Inferior parietal cortex (tissue), 1 donor: ENCODE measurements around the gene MPIG6B.

Experiments
- DNase-seq: peaks from one replicate; pipeline ENCODE4 v3.0.0-alpha.2; 2016; ENCODE audit errors: extremely low spot score

MPIG6B gene

GRCh38 chr6:31721351-31722020 lies 1.7 kb upstream of the MPIG6B start, which contains the start of gene LY6G6C:
Gene LY6G6C, minus strand, starts transcription at chr6:31721746. Its CDS starts 67 bp downstream, at chr6:31721679.
- DNase-seq: no peak

GRCh38 chr6:31722173-31722572 lies 1.0 kb upstream of the MPIG6B start:
- no peak for DNase-seq

- no peak for DNase-seq
These were observed 963 bp downstream of the MPIG6B start for GRCh38 chr6:31723980-31724691.

- DNase-seq: no peak
These were observed 2.6 kb downstream of the MPIG6B start for GRCh38 chr6:31725502-31726350.

- DNase-seq: no peak
These were observed 4.0 kb downstream of the MPIG6B start for GRCh38 chr6:31727034-31727716.

GRCh38 chr6:31727717-31728671 lies 4.8 kb downstream of the MPIG6B start:
- no peak for DNase-seq

GRCh38 chr6:31728767-31729514 lies 5.8 kb downstream of the MPIG6B start, which contains the start of gene DDAH2:
Gene DDAH2, minus strand, starts transcription at chr6:31729299. Its CDS starts 138 bp downstream, at chr6:31729161.
- no peak for DNase-seq

GRCh38 chr6:31729515-31729978 lies 6.4 kb downstream of the MPIG6B start:
- DNase-seq: peak; percentile 71

GRCh38 chr6:31729979-31730630 lies 6.9 kb downstream of the MPIG6B start:
- peak; percentile 58 for DNase-seq

- no peak for DNase-seq
These were observed 7.5 kb downstream of the MPIG6B start for GRCh38 chr6:31730631-31731086.

- no peak for DNase-seq
These were observed 8.9 kb downstream of the MPIG6B start for GRCh38 chr6:31732029-31732428.

GRCh38 chr6:31733734-31734133 lies 10.6 kb downstream of the MPIG6B start:
- DNase-seq: no peak

- DNase-seq: no peak
These were observed 11.2 kb downstream of the MPIG6B start for GRCh38 chr6:31734247-31734820.

GRCh38 chr6:31734821-31735406 lies 11.7 kb downstream of the MPIG6B start:
- DNase-seq: no peak

GRCh38 chr6:31736021-31736767 lies 13.0 kb downstream of the MPIG6B start, which contains the start of gene CLIC1:
Gene CLIC1, minus strand, starts transcription at chr6:31736530. Its CDS starts 230 bp downstream, at chr6:31736300.
- DNase-seq: peak; percentile 42

GRCh38 chr6:31736768-31737314 lies 13.7 kb downstream of the MPIG6B start:
- no peak for DNase-seq
